MV-4-11 (cell line): ENCODE results near the gene EEPD1.

Source experiments
- DNase-seq: peaks from one replicate; lab custom pipeline; 2025; lab: John Stamatoyannopoulos, UW

Gene EEPD1

GRCh38 chr7:36190447-36191291 lies 37.6 kb downstream of the EEPD1 start:
- peak; percentile 61 for DNase-seq

- DNase-seq: no peak
These were observed 38.4 kb downstream of the EEPD1 start for GRCh38 chr7:36191292-36191920.

- peak; percentile 98 for DNase-seq
These were observed 39.2 kb downstream of the EEPD1 start for GRCh38 chr7:36192053-36192824.

GRCh38 chr7:36192877-36193276 lies 39.8 kb downstream of the EEPD1 start:
- DNase-seq: no peak

GRCh38 chr7:36198854-36199266 lies 45.8 kb downstream of the EEPD1 start:
- DNase-seq: peak; percentile 78

- no peak for DNase-seq
These were observed 46.3 kb downstream of the EEPD1 start for GRCh38 chr7:36199329-36199728.

- no peak for DNase-seq
These were observed 48.2 kb downstream of the EEPD1 start for GRCh38 chr7:36201122-36201723.

GRCh38 chr7:36202398-36202797 lies 49.3 kb downstream of the EEPD1 start:
- DNase-seq: no peak

GRCh38 chr7:36203071-36203790 lies 50.2 kb downstream of the EEPD1 start:
- no peak for DNase-seq

- no peak for DNase-seq
These were observed 51.1 kb downstream of the EEPD1 start for GRCh38 chr7:36204044-36204663.

GRCh38 chr7:36204929-36205635 lies 52.0 kb downstream of the EEPD1 start:
- no peak for DNase-seq

- DNase-seq: no peak
These were observed 52.7 kb downstream of the EEPD1 start for GRCh38 chr7:36205803-36206202.

GRCh38 chr7:36207451-36208291 lies 54.6 kb downstream of the EEPD1 start:
- DNase-seq: peak; percentile 71

GRCh38 chr7:36208426-36208825 lies 55.4 kb downstream of the EEPD1 start:
- peak; percentile 81 for DNase-seq

GRCh38 chr7:36208997-36209813 lies 56.2 kb downstream of the EEPD1 start:
- DNase-seq: no peak

- no peak for DNase-seq
These were observed 56.7 kb downstream of the EEPD1 start for GRCh38 chr7:36209814-36210183.

- DNase-seq: no peak
These were observed 57.4 kb downstream of the EEPD1 start for GRCh38 chr7:36210291-36210922.
